Ovary (tissue), 3 donors: ENCODE measurements around the gene SYK.

Experiments
- EP300 ChIP-seq: sonication (generic); formaldehyde crosslinking; IDR thresholded peaks from one replicate; pipeline ENCODE4 v1.6.1; 2017; ENCODE audit warnings: antibody characterized with exemption
- POLR2A ChIP-seq: fragments of 450-650 bp; IDR thresholded peaks from one replicate; pipeline ENCODE4 v1.6.1; 2017; ENCODE audit warnings: antibody characterized with exemption, mild to moderate bottlenecking, moderate library complexity
- TF ChIP-seq, protein P1 (sequence below), 3 donors: fragments of 450-650 bp in 2 of 3; fragments of 200-600 bp in 1 of 3; IDR thresholded peaks; one replicate each; pipeline versions ENCODE4 v1.5.1 to v1.8.0; 2016 to 2022; ENCODE audit warnings: antibody characterized with exemption in 3 of 3, mild to moderate bottlenecking in 1 of 3
- donor health status: DM: no; HTN: no; CAD: no.

DNA sequence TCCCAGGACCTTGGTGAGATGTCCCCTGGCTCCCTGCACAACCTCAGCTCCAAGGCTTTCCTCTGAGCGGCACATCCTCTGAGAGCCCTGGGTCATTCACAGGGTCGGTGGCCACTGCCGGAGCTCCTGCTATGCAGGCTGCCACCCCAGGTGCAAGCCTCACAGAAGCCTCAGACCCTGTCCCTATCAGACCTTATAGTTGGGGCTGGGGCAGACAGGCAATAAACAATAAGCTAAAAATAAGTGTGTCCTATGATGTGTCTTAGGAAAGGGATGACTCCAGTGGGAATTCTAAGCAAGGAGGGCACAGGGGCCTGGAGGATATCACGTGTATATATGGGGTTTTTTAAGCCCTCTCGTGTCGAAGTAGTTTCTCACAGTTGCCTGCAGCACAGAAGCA is 91.3 kb downstream of the SYK start:
- TF ChIP-seq, protein P1, sequence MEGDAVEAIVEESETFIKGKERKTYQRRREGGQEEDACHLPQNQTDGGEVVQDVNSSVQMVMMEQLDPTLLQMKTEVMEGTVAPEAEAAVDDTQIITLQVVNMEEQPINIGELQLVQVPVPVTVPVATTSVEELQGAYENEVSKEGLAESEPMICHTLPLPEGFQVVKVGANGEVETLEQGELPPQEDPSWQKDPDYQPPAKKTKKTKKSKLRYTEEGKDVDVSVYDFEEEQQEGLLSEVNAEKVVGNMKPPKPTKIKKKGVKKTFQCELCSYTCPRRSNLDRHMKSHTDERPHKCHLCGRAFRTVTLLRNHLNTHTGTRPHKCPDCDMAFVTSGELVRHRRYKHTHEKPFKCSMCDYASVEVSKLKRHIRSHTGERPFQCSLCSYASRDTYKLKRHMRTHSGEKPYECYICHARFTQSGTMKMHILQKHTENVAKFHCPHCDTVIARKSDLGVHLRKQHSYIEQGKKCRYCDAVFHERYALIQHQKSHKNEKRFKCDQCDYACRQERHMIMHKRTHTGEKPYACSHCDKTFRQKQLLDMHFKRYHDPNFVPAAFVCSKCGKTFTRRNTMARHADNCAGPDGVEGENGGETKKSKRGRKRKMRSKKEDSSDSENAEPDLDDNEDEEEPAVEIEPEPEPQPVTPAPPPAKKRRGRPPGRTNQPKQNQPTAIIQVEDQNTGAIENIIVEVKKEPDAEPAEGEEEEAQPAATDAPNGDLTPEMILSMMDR (IDR thresholded peaks at IDR 0.05): no peak
- no peak for TF ChIP-seq POLR2A
- TF ChIP-seq EP300: no peak
